GM20431 (cell line): Measurements from ENCODE around the gene CTBP1.
"Not testable (repeated sequence)": the region's sequence is repeated elsewhere in the genome, so short reads cannot be mapped to it uniquely, and the experiment has no call there.

Experiments used
- in situ Hi-C: fragments of 300-500 bp; cut with MseI, MboI; formaldehyde crosslinking; loops from one replicate; pipeline ENCODE4 v1.15.0; 2020; ENCODE audit warnings: low sequenced_read_pairs; ENCODE audit not compliant: unreplicated experiment

CTBP1 gene

DNA sequence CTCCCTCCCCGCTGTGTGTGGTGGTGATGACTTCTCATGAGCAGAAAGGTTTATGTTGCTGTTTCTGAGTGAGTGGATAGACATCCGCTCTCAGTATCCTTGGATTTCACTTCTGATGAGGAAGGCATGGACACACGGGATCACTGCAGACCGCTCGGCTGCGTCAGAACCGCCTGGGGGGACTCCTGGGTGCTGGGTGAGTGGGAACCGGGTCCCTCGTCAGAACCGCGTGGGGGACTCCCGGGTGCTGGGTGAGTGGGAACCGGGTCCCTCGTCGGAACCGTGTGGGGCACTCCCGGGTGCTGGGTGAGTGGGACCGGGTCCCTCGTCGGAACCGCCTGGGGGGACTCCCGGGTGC lies 9.0 kb downstream of the CTBP1 start:
- in situ Hi-C loops = no loop called here

DNA sequence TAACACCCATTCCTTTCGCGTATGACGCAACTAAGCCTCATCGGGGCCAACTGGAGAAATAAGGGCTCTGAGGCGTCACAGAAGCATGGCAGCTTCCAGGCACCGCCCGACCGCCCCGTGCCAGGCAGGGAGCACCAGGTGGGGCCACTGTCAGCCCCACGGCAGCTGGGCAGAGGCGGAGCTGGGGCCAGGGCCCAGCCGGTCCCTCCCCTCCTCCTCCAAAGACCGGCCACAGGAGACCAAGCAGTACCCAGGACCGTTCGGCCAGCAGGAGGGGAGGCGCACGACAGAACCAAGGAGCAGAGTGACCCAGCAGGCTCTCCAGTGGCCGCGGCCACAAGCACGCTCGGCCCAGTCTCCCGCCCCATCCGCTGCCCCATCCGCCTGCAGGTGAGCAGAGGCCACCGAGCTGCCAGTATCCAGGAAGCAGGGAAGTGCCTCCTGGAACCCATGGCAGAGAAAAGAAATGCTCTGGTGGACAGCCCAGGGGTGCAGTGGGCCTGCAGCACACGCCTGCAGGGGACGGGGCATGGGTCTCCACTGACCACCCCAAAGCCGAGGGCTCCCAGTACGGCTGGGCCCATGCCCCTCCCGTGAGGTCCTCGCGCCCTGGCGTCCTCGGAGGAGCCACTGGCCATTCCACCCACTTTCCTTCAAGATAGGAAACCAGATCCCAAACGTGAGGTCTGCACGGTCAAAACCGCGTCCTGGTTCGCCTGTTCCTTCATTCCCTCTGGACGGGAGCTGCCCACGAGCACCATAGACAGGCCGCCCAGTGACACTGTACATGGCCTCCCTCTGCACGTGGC lies 9.6 kb downstream of the CTBP1 start:
- in situ Hi-C loops = no loop called here

- in situ Hi-C loops = no loop called here
Observed at GRCh38 chr4:1238676-1239000, 10.3 kb downstream of the CTBP1 start.

GRCh38 chr4:1237981-1238675 lies 10.8 kb downstream of the CTBP1 start:
- in situ Hi-C loops = no loop called here

- in situ Hi-C loops = not testable (repeated sequence)
Observed at GRCh38 chr4:1237261-1237660, 11.7 kb downstream of the CTBP1 start.

- in situ Hi-C loops = not testable (repeated sequence)
Observed at GRCh38 chr4:1236836-1237235, 12.1 kb downstream of the CTBP1 start.

- in situ Hi-C loops = no loop called here
Observed at GRCh38 chr4:1236103-1236641, 12.8 kb downstream of the CTBP1 start.

GRCh38 chr4:1235381-1236102 lies 13.4 kb downstream of the CTBP1 start:
- in situ Hi-C loops = no loop called here

DNA sequence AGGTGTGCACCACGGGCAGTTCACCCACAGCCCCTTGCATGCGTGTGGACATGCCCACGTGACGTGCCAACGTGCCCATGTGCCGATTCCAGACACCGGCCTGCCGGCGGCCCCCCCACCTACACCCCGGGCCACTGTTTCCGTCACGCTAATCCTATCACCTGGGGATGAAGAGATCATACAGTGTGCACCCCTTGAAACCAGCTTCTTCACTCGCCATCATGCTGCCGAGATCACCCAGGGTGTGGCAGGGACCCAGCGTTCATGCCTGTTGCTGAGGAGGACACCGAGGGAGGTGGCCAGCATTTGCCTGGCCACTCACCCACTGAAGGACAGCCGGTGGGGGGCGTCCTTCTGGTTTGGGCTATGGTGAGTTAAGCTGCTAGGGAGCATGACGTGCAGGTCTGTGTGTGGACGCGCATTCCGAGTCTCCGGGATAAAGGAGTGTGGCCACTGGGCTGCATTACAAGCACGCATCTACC lies 14.1 kb downstream of the CTBP1 start:
- in situ Hi-C loops = no loop called here

DNA sequence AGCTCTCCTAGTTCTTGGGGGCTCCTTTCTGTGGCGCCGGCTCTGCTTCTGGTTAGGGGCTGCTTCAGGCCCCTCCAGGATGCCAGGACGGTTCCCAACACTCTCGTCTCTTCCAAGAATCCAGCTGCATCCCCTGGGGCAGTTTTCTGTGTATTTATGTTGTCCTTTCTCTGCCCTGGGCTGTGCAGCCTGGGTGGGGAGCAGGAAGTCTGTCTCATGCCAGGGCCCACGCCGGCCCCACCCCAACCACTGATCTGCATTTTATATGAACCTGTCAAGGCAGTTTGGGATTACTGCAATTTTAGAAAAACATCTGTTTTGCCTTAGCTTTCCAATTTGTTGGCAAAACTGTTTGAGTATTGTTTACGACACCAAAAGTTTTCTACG lies 14.6 kb downstream of the CTBP1 start:
- in situ Hi-C loops = no loop called here

DNA sequence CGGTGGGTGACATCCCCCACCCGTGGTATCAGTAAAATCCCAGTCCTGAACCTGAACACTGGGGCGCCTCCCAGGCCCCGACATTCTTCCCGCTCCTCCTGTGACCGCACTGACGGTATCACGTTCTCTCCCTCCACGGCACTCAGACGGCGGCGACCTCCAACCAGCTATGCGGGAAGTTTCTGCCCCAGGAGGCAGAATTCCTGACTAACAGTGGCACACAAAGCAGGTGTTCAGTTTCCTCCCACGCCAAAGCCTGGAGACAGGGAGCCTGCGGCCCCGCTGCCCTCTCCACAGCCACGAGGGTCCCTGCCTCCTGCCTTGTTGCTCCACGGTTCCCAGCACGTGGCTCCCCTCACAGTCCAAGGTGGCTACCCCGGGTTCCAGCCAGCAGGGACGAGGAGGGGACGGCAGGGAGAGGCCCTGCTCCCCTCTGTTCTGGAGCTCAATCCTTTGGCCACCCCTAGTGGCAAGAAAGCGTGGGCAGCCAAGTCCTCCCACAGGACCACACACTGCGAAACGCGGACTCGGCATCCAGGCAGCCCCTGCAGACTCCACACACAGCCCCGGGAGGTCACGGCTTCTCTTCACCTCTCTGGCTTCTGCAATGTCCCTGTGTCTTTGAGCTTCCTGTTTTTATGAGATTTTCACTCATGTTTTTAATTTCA lies 15.2 kb downstream of the CTBP1 start:
- in situ Hi-C loops = no loop called here

DNA sequence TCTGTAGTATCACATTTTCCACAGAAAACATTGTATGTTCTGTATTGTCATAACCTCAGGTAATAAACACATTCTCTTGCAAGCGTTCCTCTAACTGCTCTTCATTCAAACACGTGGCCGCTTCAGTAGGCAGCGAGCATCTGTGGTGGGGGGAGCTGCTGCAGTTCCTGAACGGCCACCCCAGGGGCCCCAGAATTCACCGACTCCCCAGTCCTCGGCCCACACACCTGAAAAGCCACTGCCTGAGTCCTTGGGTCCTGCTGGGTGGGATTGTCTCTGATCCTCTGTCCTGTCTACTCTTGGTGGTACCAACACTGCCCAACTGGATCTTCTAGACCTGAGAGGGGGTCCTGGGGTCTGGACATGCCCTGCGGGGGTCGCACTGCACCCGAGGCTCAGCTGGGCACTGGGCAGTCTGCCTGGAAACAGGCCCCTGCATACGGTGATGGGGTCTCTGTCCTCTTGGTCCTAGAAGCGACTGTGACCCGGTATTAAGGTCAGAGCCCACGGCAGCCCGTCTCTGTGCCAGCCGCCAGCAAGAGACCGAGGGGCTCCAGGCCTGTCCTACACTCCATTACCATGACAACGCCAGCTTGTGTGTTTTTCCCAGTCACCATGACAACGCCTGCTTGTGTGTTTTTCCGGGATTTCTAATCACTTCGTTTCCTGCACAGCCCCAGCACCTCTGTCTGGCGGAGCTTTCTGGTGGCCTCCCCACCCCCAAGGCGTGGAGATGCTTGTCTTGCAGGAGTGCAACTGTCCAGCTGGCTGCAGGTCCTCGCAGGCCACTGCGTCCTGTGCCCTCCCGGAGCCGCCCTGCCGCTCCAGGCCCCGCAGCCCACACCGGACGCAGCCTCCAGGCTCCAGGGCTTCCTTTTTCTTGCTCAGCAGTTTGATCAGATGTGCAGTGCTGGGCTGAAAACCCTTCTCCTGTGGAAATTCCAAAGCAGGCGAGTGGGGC lies 16.0 kb downstream of the CTBP1 start:
- in situ Hi-C loops = no loop called here

DNA sequence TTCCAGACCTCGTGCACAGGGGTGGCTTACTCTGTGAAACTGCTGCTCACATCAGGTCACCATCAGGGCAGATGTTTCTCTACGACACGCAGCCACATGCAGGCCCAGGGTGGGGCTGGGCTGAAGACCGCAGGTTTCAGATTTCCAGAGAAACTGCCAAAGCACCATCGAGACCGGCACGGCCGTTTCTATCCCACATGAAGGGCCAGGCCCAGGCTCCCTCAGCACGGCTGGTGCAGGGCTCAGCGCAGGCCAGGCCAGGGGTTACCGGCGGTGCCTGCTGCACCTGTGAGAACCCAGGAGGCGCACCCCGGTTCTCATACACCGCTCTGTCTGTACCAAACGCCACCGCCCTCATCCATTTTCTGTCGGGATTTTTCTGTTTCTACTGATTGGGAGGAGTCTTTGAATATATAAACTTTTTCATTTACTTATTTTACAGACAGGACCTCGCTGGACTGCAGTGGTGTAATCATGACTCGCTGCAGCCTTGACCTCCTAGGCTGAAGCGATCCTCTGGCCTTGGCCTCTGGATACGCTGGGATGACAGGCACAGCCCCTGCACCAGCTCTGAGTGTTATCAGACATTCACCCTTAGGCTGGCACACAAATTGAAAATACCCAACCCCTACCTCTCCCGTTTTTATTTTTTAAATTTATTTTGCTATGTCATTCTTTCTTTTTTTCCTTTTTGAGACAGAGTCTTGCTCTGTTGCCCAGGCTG lies 17.1 kb downstream of the CTBP1 start:
- in situ Hi-C loops = no loop called here

- in situ Hi-C loops = no loop called here
Observed at GRCh38 chr4:1230971-1231636, 17.8 kb downstream of the CTBP1 start.

DNA sequence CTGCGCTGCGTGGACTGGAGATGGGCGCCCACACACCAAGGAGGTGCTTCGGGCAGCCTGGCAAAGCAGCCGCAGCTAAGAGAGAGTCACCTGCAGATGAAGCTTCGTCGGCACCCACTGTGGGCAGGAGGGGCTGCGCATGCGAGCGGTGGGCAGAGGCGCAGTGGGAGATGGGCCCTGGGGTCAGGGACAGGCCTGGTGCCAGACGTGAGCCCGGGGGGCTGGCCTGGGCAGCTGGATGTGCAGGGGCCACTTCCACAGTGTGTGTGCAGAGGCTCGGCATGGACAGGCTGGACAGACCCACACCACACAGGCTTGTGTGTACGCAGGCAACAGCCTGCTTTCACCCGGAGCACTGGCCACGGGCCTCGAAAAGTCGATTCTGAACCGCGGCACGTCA lies 18.6 kb downstream of the CTBP1 start:
- in situ Hi-C loops = no loop called here

GRCh38 chr4:1229117-1229849 lies 19.6 kb downstream of the CTBP1 start:
- in situ Hi-C loops = no loop called here

DNA sequence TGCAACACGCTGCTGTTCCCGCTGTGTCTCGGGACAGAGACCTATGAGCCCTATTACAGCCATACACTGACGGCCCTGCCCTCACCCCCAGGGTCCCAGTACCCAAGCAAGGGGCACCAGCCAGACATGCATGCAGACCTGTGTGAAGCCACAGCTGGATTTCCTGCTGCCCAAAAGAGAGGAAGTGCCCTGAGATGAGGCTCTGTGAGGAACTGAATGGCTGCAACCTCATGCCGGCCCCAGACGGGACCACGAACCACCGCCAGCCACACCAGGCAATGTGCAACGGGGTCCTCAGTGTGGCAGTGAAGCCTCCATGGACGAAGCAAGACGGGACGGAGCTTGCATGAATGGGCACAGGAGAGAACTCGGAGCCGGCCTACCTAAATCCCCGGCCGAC lies 21.1 kb downstream of the CTBP1 start:
- in situ Hi-C loops = no loop called here
